IMR-90 (cell line): Measurements from ENCODE around the gene RUNX1. TPM values are rescaled to one million over a fixed set of nuclear protein-coding genes. Genes with fewer than 3 reads are reported as not detected.

Source experiments
- ATAC-seq: fragments of 200-7000 bp; cut with Tn5 transposase; 2 replicates; pipeline ENCODE4 v1.9.1; 2020; ENCODE audit warnings: low read depth, mild to moderate bottlenecking, moderate library complexity
- BruUV-seq: library from RNA; stranded (reverse); fragments of 400-500 nt; replicated peaks from 2 replicates; lab custom pipeline; 2021; lab: Mats Ljungman, UMichigan
- CTCF ChIA-PET: fragments of 300-600 bp; formaldehyde crosslinking; extraction: SDS; loops from one replicate; lab custom pipeline; 2021; ENCODE audit warnings: antibody characterized with exemption; lab: Yijun Ruan, JAX
- POLR2A ChIA-PET: fragments of 300-600 bp; sonication (Branson Sonifier 250); formaldehyde crosslinking; loops from one replicate; lab custom pipeline; 2022; ENCODE audit warnings: antibody characterized with exemption; ENCODE audit not compliant: unreplicated experiment; lab: Charles Lee
- DNase-seq: peaks from one replicate; pipeline ENCODE4 v3.0.0; 2013
- H2AFZ ChIP-seq: replicated peaks from 2 replicates; pipeline ENCODE3; 2013; ENCODE audit warnings: low read length, mild to moderate bottlenecking; ENCODE audit not compliant: poor library complexity
- H2AK5ac ChIP-seq: 2 replicates; pipeline ENCODE4 v1.6.1; 2013; ENCODE audit warnings: low read depth, low read length, inconsistent platforms
- H2AK9ac ChIP-seq: replicated peaks from 2 replicates; pipeline ENCODE3; 2013; ENCODE audit warnings: mild to moderate bottlenecking, low read depth, low read length, moderate library complexity; ENCODE audit not compliant: poor library complexity
- H2BK120ac ChIP-seq: 2 replicates; pipeline ENCODE4 v1.6.1; 2013; ENCODE audit warnings: low read depth, low read length, inconsistent platforms
- H2BK15ac ChIP-seq: 3 replicates; pipeline ENCODE4 v1.6.1; 2013; ENCODE audit warnings: low read depth, low read length, inconsistent platforms
- H2BK20ac ChIP-seq: 2 replicates; pipeline ENCODE4 v1.6.1; 2013; ENCODE audit warnings: low read depth, mild to moderate bottlenecking, inconsistent platforms, low read length, moderate library complexity
- H2BK5ac ChIP-seq: 2 replicates; pipeline ENCODE4 v1.6.1; 2013; ENCODE audit warnings: mild to moderate bottlenecking, low read depth, low read length, inconsistent platforms; ENCODE audit not compliant: poor library complexity, severe bottlenecking
- H3K14ac ChIP-seq: replicated peaks from 2 replicates; pipeline ENCODE4 v1.6.1; 2013; ENCODE audit warnings: low read depth, low read length, inconsistent platforms
- H3K18ac ChIP-seq: 2 replicates; pipeline ENCODE4 v1.6.1; 2013; ENCODE audit warnings: low read depth, low read length, control low read depth
- H3K23ac ChIP-seq: 2 replicates; pipeline ENCODE4 v1.6.1; 2013; ENCODE audit warnings: low read depth, low read length, inconsistent platforms
- H3K27ac ChIP-seq: 2 replicates; pipeline ENCODE4 v1.5.1; 2013; ENCODE audit warnings: mild to moderate bottlenecking, control low read depth, low read length; ENCODE audit not compliant: insufficient read depth
- H3K27me3 ChIP-seq: 2 replicates; pipeline ENCODE4 v1.6.1; 2013; ENCODE audit warnings: low read length; ENCODE audit not compliant: control insufficient read depth, insufficient read depth
- H3K36me3 ChIP-seq: 2 replicates; pipeline ENCODE4 v1.6.1; 2013; ENCODE audit warnings: low read length, mixed read lengths; ENCODE audit not compliant: control insufficient read depth, insufficient read depth
- H3K4ac ChIP-seq: 2 replicates; pipeline ENCODE4 v1.6.1; 2013; ENCODE audit warnings: low read depth, low read length, inconsistent platforms
- H3K4me1 ChIP-seq: 2 replicates; pipeline ENCODE4 v1.6.1; 2013; ENCODE audit warnings: low read length, mixed read lengths; ENCODE audit not compliant: control insufficient read depth, insufficient read depth
- H3K4me2 ChIP-seq: 2 replicates; pipeline ENCODE4 v1.6.1; 2013; ENCODE audit warnings: low read depth, mild to moderate bottlenecking, control low read depth, low read length, moderate library complexity
- H3K4me3 ChIP-seq: 2 replicates; pipeline ENCODE4 v1.5.1; 2013; ENCODE audit warnings: low read depth, mild to moderate bottlenecking, control low read depth, low read length, moderate library complexity; ENCODE audit not compliant: insufficient read depth
- H3K56ac ChIP-seq: 2 replicates; pipeline ENCODE4 v1.6.1; 2013; ENCODE audit warnings: low read length, inconsistent platforms; ENCODE audit not compliant: insufficient read depth; ENCODE audit errors: extremely low read depth
- H3K79me1 ChIP-seq, 2 experiments: 2 replicates each; pipeline ENCODE4 v1.6.1; 2013; ENCODE audit warnings: low read length in 2 of 2, inconsistent platforms in 1 of 2, low read depth in 1 of 2
- H3K9ac ChIP-seq: 2 replicates; pipeline ENCODE4 v1.6.1; 2013; ENCODE audit warnings: low read depth, low read length, control low read depth
- H3K9me1 ChIP-seq: 2 replicates; pipeline ENCODE4 v1.6.1; 2013; ENCODE audit warnings: low read length, inconsistent platforms; ENCODE audit not compliant: insufficient read depth
- H3K9me3 ChIP-seq: 2 replicates; pipeline ENCODE4 v1.6.1; 2013; ENCODE audit warnings: low read length; ENCODE audit not compliant: control insufficient read depth, insufficient read depth
- H4K20me1 ChIP-seq: 2 replicates; pipeline ENCODE4 v1.6.1; 2013; ENCODE audit warnings: low read length, inconsistent platforms; ENCODE audit not compliant: insufficient read depth
- H4K5ac ChIP-seq: 2 replicates; pipeline ENCODE4 v1.6.1; 2013; ENCODE audit warnings: mild to moderate bottlenecking, low read depth, low read length, control low read depth
- H4K8ac ChIP-seq, 2 experiments: 2 replicates each; pipeline ENCODE4 v1.6.1; 2013; ENCODE audit warnings: low read depth in 2 of 2, low read length in 2 of 2, control low read depth in 1 of 2, inconsistent platforms in 1 of 2
- H4K91ac ChIP-seq: 2 replicates; pipeline ENCODE4 v1.6.1; 2013; ENCODE audit warnings: low read depth, low read length, inconsistent platforms; ENCODE audit not compliant: insufficient read depth
- BHLHE40 ChIP-seq: fragments of 150-350 bp; IDR thresholded peaks from 2 replicates; pipeline ENCODE4 v1.6.1; 2016; ENCODE audit warnings: mild to moderate bottlenecking, low read depth, low read length
- CHD1 ChIP-seq: IDR thresholded peaks from 2 replicates; pipeline ENCODE4 v1.6.1; 2012; ENCODE audit warnings: low read depth, low read length, improper control_type of control experiment
- CTCF ChIP-seq: conservative IDR thresholded peaks from 2 replicates; pipeline ENCODE4 v1.5.1; 2012; ENCODE audit warnings: mild to moderate bottlenecking, low read depth, low read length, improper control_type of control experiment
- FOS ChIP-seq: fragments of 150-350 bp; IDR thresholded peaks from 2 replicates; pipeline ENCODE4 v1.6.1; 2016; ENCODE audit warnings: low read depth, low read length
- MAFK ChIP-seq: IDR thresholded peaks from 2 replicates; pipeline ENCODE4 v1.6.1; 2012; ENCODE audit warnings: low read depth, low read length, improper control_type of control experiment
- MAZ ChIP-seq: IDR thresholded peaks from 2 replicates; pipeline ENCODE4 v1.6.1; 2012; ENCODE audit warnings: low read depth, mild to moderate bottlenecking, low read length, improper control_type of control experiment, moderate library complexity, borderline replicate concordance
- MXI1 ChIP-seq: IDR thresholded peaks from 2 replicates; pipeline ENCODE4 v1.6.1; 2012; ENCODE audit warnings: low read depth, mild to moderate bottlenecking, low read length, moderate library complexity, borderline replicate concordance
- NFE2L2 ChIP-seq: fragments of 150-350 bp; IDR thresholded peaks from 2 replicates; pipeline ENCODE4 v1.6.1; 2016; ENCODE audit warnings: low read depth, mild to moderate bottlenecking, low read length
- POLR2A ChIP-seq: IDR thresholded peaks from 2 replicates; pipeline ENCODE4 v1.6.1; 2012; ENCODE audit warnings: mild to moderate bottlenecking, low read depth, low read length
- RCOR1 ChIP-seq: IDR thresholded peaks from 2 replicates; pipeline ENCODE4 v1.6.1; 2012; ENCODE audit warnings: mild to moderate bottlenecking, low read length, improper control_type of control experiment; ENCODE audit not compliant: insufficient replicate concordance
- SMC3 ChIP-seq: fragments of 150-350 bp; IDR thresholded peaks from 2 replicates; pipeline ENCODE4 v1.6.1; 2016; ENCODE audit warnings: low read depth, mild to moderate bottlenecking, antibody characterized with exemption, low read length, moderate library complexity
- USF2 ChIP-seq: fragments of 150-350 bp; IDR thresholded peaks from 2 replicates; pipeline ENCODE4 v1.6.1; 2017; ENCODE audit warnings: mild to moderate bottlenecking, antibody characterized with exemption, low read length, low read depth
- WGBS, 2 experiments: methylation state at CpG; one replicate each; pipeline versions ENCODE4 v1.1.5 to v1.1.7; 2013; ENCODE audit warnings: missing lambda C conversion rate in 2 of 2; ENCODE audit not compliant: insufficient read length in 1 of 2; ENCODE audit errors: extremely low coverage in 2 of 2; 5-methylcytosine and 5-hydroxymethylcytosine counted together
- dilution Hi-C: fragments of 300-500 bp; cut with HindIII; formaldehyde crosslinking; loops from one replicate; pipeline ENCODE4 v1.14.3; 2018; ENCODE audit warnings: low sequenced_read_pairs; ENCODE audit not compliant: unreplicated experiment
- in situ Hi-C: fragments of 300-500 bp; cut with MboI; formaldehyde crosslinking; loops from 3 replicates; pipeline ENCODE4 v1.14.3; 2019; ENCODE audit warnings: low sequenced_read_pairs, inconsistent platforms, mixed read lengths
- intact Hi-C: fragments of 100-400 bp; cut with micrococcal nuclease; formaldehyde crosslinking; loops from 2 replicates; pipeline ENCODE4 v1.10.0; 2022
- polyA plus RNA-seq, 3 experiments: library from polyadenylated mRNA; depleted of rRNA; stranded (reverse); fragments of >200 nt; gene quantifications; 2 replicates each; pipeline ENCODE4 v1.2.3, GENCODE V29; 2012; ENCODE audit warnings: low replicate concordance in 1 of 3
- total RNA-seq: library from RNA; depleted of rRNA; stranded (reverse); fragments of >200 nt; gene quantifications from 2 replicates; pipeline ENCODE4 v1.2.3, GENCODE V29; 2012

Gene RUNX1
- total and polyA plus RNA-seq, 2 of the 4 experiments (the other 2 are of a cell fraction): 34.5 to 56.5 TPM

GRCh38 chr21:35026153-35026500 is 23.0 kb downstream of the RUNX1 start:
- Histone ChIP-seq H2BK120ac (no peak overlapping the region), H3K36me3 (no peaks in the 10 kb centered on the region), H2AK5ac (no peak overlapping the region), H2AFZ (no peak overlapping the region), H3K27me3 (no peaks in the 10 kb centered on the region), H2BK20ac (peak overlapping the region; percentile 86; the same call in 1 of the 2 replicates), H3K9me1 (no peaks in the 10 kb centered on the region), H3K4me1 (no peaks in the 10 kb centered on the region), H3K23ac (no peak overlapping the region), H2BK5ac (no peak overlapping the region), H3K4me2 (no peak overlapping the region), H4K20me1 (no peaks in the 10 kb centered on the region), H2AK9ac (no peak overlapping the region), H3K79me1 (0 out of 4 replicates have a peak, but pooled peaks cover 0 to 16% of the 10 kb centered on the region in 2 experiments), H3K9me3 (no peaks in the 10 kb centered on the region), H2BK15ac (no peak overlapping the region), H3K18ac (no peak overlapping the region), H4K91ac (no peak overlapping the region), H4K8ac (0 out of 4 replicates have a peak overlapping the region, but pooled peaks of 1 of the 2 experiments have one; percentile 19), H4K5ac (no peak overlapping the region), H3K4ac (no peak overlapping the region), H3K56ac (no peak overlapping the region), H3K27ac (no peak overlapping the region), H3K9ac (no peak overlapping the region), H3K4me3 (no peak overlapping the region), H3K14ac (no peak overlapping the region)
- dilution Hi-C loops: no loop called here
- TF ChIP-seq FOS (no peak), MAFK (no peak), MXI1 (no peak), CTCF (no peak), USF2 (no peak), SMC3 (no peak), POLR2A (no peak), MAZ (no peak), CHD1 (no peak), BHLHE40 (no peak), NFE2L2 (no peak), RCOR1 (no peak)
- ChIA-PET CTCF (interaction anchor here (1.1 kb wide), 1 partner anchor 12 kb away, joined by 3 read pairs; no protein-coding TSS in a partner anchor), POLR2A (interaction anchor here (0.5 kb wide), 1 partner anchor 31 kb away, joined by 5 read pairs; no protein-coding TSS in a partner anchor)
- no peak for ATAC-seq
- WGBS, 2 experiments: 90% methylated on average over 2 of the region's 5 CpGs; no CpG with 5 or more reads in 1 of the 2 experiments
- in situ Hi-C loops: no loop called here
- DNase-seq: no peak
- no TSS peak for BruUV-seq
- intact Hi-C loops: no loop called here
